GM23338 (cell line): ENCODE measurements around the gene ART4. TPM values are rescaled to one million over a fixed set of nuclear protein-coding genes. Genes with fewer than 3 reads are reported as not detected.

Experiments
- ATAC-seq: fragments of 200-7000 bp; cut with Tn5 transposase; 3 replicates; pipeline ENCODE4 v1.9.1; 2020
- DNase-seq: peaks from one replicate; pipeline ENCODE4 v3.0.0-alpha.2; 2015; ENCODE audit warnings: low spot score
- H2AFZ ChIP-seq: fragments of 200-600 bp; sonication (generic); 2 replicates; pipeline ENCODE4 v1.8.0; 2016; ENCODE audit warnings: antibody characterized with exemption, mild to moderate bottlenecking, moderate library complexity
- H3F3A ChIP-seq: fragments of 200-600 bp; sonication (generic); replicated peaks from 2 replicates; pipeline ENCODE4 v1.8.0; 2017; ENCODE audit warnings: antibody characterized with exemption, mixed run types, low read depth
- H3K27ac ChIP-seq: fragments of 200-600 bp; sonication (generic); 2 replicates; pipeline ENCODE4 v1.6.1; 2016; ENCODE audit warnings: low read depth
- H3K27me3 ChIP-seq: fragments of 200-600 bp; sonication (generic); 2 replicates; pipeline ENCODE4 v1.8.0; 2016; ENCODE audit warnings: mild to moderate bottlenecking, mixed run types, moderate library complexity; ENCODE audit not compliant: insufficient read depth
- H3K36me3 ChIP-seq: fragments of 200-600 bp; sonication (generic); 2 replicates; pipeline ENCODE4 v1.8.0; 2016; ENCODE audit warnings: mild to moderate bottlenecking; ENCODE audit not compliant: insufficient read depth
- H3K4me1 ChIP-seq: fragments of 200-600 bp; sonication (generic); 2 replicates; pipeline ENCODE4 v1.8.0; 2016; ENCODE audit warnings: mild to moderate bottlenecking, moderate library complexity; ENCODE audit not compliant: insufficient read depth
- H3K4me2 ChIP-seq: fragments of 200-600 bp; sonication (generic); 2 replicates; pipeline ENCODE4 v1.7.1; 2017; ENCODE audit warnings: mixed run types
- H3K4me3 ChIP-seq: fragments of 200-600 bp; sonication (generic); 2 replicates; pipeline ENCODE4 v1.6.1; 2016; ENCODE audit warnings: mixed run types
- H3K79me2 ChIP-seq: fragments of 200-600 bp; sonication (generic); replicated peaks from 2 replicates; pipeline ENCODE4 v1.8.0; 2017; ENCODE audit warnings: mild to moderate bottlenecking; ENCODE audit not compliant: insufficient read depth
- H3K9me2 ChIP-seq: fragments of 200-600 bp; sonication (generic); 2 replicates; pipeline ENCODE4 v1.8.0; 2017; ENCODE audit not compliant: insufficient read depth
- H4K20me1 ChIP-seq: fragments of 200-600 bp; sonication (generic); replicated peaks from 2 replicates; pipeline ENCODE4 v1.8.0; 2017; ENCODE audit warnings: mild to moderate bottlenecking; ENCODE audit not compliant: insufficient read depth
- H3K27ac Mint-ChIP-seq: 2 replicates; pipeline ENCODE4 v1.8.0; 2020; ENCODE audit warnings: inconsistent platforms, mild to moderate bottlenecking, moderate library complexity, mixed read lengths
- H3K27me3 Mint-ChIP-seq: 3 replicates; pipeline ENCODE4 v1.8.0; 2022; ENCODE audit warnings: low read depth, mild to moderate bottlenecking, moderate library complexity, mixed read lengths, inconsistent platforms; ENCODE audit not compliant: insufficient read depth, poor library complexity
- H3K36me3 Mint-ChIP-seq: 3 replicates; pipeline ENCODE4 v1.8.0; 2021; ENCODE audit warnings: low read depth, mild to moderate bottlenecking, inconsistent platforms, moderate library complexity, mixed read lengths
- H3K4me1 Mint-ChIP-seq: 3 replicates; pipeline ENCODE4 v1.8.0; 2020; ENCODE audit warnings: mild to moderate bottlenecking, inconsistent platforms, mixed read lengths
- H3K4me3 Mint-ChIP-seq: 3 replicates; pipeline ENCODE4 v1.8.0; 2021; ENCODE audit warnings: moderate library complexity, mild to moderate bottlenecking, inconsistent platforms, mixed read lengths
- H3K9me3 Mint-ChIP-seq: 3 replicates; pipeline ENCODE4 v1.8.0; 2020; ENCODE audit warnings: moderate library complexity, mild to moderate bottlenecking, inconsistent platforms, mixed read lengths
- CREB1 ChIP-seq: fragments of 250-450 bp; sonication (Bioruptor Pico); IDR thresholded peaks from 2 replicates; pipeline ENCODE4 v1.5.0; 2020; ENCODE audit warnings: low read depth, mild to moderate bottlenecking, moderate library complexity
- CTCF ChIP-seq, 2 experiments: fragments of 200-600 bp in 1 of 2; sonication (generic) in 1 of 2; conservative IDR thresholded peaks; 2 replicates each; pipeline versions ENCODE4 v1.5.1 to v1.6.1; 2016 to 2017; ENCODE audit warnings: antibody characterized with exemption in 2 of 2, low read depth in 2 of 2, mild to moderate bottlenecking in 2 of 2, moderate library complexity in 1 of 2
- ETS1 ChIP-seq: IDR thresholded peaks from 2 replicates; pipeline ENCODE4 v1.6.1; 2016; ENCODE audit warnings: antibody characterized with exemption
- EZH2phosphoT487 ChIP-seq: fragments of 200-600 bp; sonication (generic); IDR thresholded peaks from one replicate; pipeline ENCODE4 v1.8.1; 2018; ENCODE audit warnings: antibody characterized with exemption; ENCODE audit not compliant: unreplicated experiment
- NANOG ChIP-seq: IDR thresholded peaks from 2 replicates; pipeline ENCODE4 v1.6.1; 2016; ENCODE audit warnings: antibody characterized with exemption, borderline replicate concordance
- POLR2AphosphoS5 ChIP-seq: IDR thresholded peaks from 2 replicates; pipeline ENCODE4 v1.6.1; 2016; ENCODE audit warnings: antibody characterized with exemption, low read depth
- REST ChIP-seq: IDR thresholded peaks from one replicate; pipeline ENCODE4 v1.6.1; 2018; ENCODE audit warnings: antibody characterized with exemption; ENCODE audit not compliant: unreplicated experiment
- STAT1 ChIP-seq: IDR thresholded peaks from one replicate; pipeline ENCODE4 v1.6.1; 2016; ENCODE audit warnings: antibody characterized with exemption; ENCODE audit not compliant: unreplicated experiment
- ZNF114 ChIP-seq: fragments of 250-450 bp; sonication (Bioruptor Pico); IDR thresholded peaks from 2 replicates; pipeline ENCODE4 v1.5.0; 2020; ENCODE audit warnings: mild to moderate bottlenecking, moderate library complexity
- ZNF331 ChIP-seq: fragments of 250-450 bp; sonication (Bioruptor Pico); IDR thresholded peaks from 2 replicates; pipeline ENCODE4 v1.5.0; 2020; ENCODE audit warnings: low read depth, mild to moderate bottlenecking, moderate library complexity
- polyA plus RNA-seq: library from polyadenylated mRNA; unstranded; fragments of >200 nt; fragmentation: Nextera tagmentation; extraction: Ambion mirVana; gene quantifications from 2 replicates; pipeline ENCODE4 v1.2.1, GENCODE V29; 2016
- total RNA-seq: library from RNA; depleted of rRNA; stranded (reverse); fragments of >200 nt; shearing (Covaris generic); gene quantifications from 2 replicates; pipeline ENCODE4 v1.2.3, GENCODE V29; 2014

ART4 gene
- total and polyA plus RNA-seq, 2 experiments from 2014 or later, result 0.08 TPM; not detected in 1

- DNase-seq (peak; percentile 88), ATAC-seq (peak; percentile 93)
- Histone ChIP-seq H3K9me2 (no peaks in the 10 kb centered on the region), H3K36me3 (no peaks in the 10 kb centered on the region), H3K4me1 (no peaks in the 10 kb centered on the region), H4K20me1 (no peaks in the 10 kb centered on the region), H3K4me2 (no peak overlapping the region), H3F3A (no peaks in the 10 kb centered on the region), H3K79me2 (no peaks in the 10 kb centered on the region), H2AFZ (no peak overlapping the region), H3K27me3 (no peaks in the 10 kb centered on the region), H3K4me3 (no peak overlapping the region), H3K27ac (no peak overlapping the region)
- peak; percentile 75 to 98 for TF ChIP-seq CTCF (conservative IDR thresholded peaks at IDR 0.05; ENCODE audit: low read depth in 2 of 2)
- no peak for TF ChIP-seq STAT1
- H3K36me3 Mint-ChIP-seq, result no peaks in the 10 kb centered on the region
- H3K9me3 Mint-ChIP-seq, result no peaks in the 10 kb centered on the region
- H3K4me1 Mint-ChIP-seq, result no peaks in the 10 kb centered on the region
- H3K27me3 Mint-ChIP-seq, result peaks cover 3% of the 10 kb centered on the region
- no peak overlapping the region for H3K27ac Mint-ChIP-seq
- H3K4me3 Mint-ChIP-seq, result no peak overlapping the region
Observed at GRCh38 chr12:14845350-14845750, 2.0 kb upstream of the ART4 start.

- Histone ChIP-seq H3K4me3 (no peak overlapping the region), H3K79me2 (no peaks in the 10 kb centered on the region), H3K27me3 (no peaks in the 10 kb centered on the region), H3K4me2 (no peak overlapping the region), H3F3A (no peaks in the 10 kb centered on the region), H3K4me1 (no peaks in the 10 kb centered on the region), H3K36me3 (no peaks in the 10 kb centered on the region), H2AFZ (no peak overlapping the region), H4K20me1 (no peaks in the 10 kb centered on the region), H3K27ac (no peak overlapping the region), H3K9me2 (no peaks in the 10 kb centered on the region)
- Mint-ChIP-seq H3K36me3 (no peaks in the 10 kb centered on the region), H3K9me3 (peaks cover 6% of the 10 kb centered on the region; the same call in 1 of the 3 replicates), H3K4me3 (no peak overlapping the region), H3K27me3 (peaks cover 3% of the 10 kb centered on the region), H3K4me1 (no peaks in the 10 kb centered on the region), H3K27ac (no peak overlapping the region)
- no peak for ATAC-seq
- TF ChIP-seq REST (no peak), NANOG (no peak)
- DNase-seq, result no peak
Observed at GRCh38 chr12:14844401-14844800, 1.1 kb upstream of the ART4 start.

- Histone ChIP-seq H3K4me2 (no peak overlapping the region), H3K36me3 (no peaks in the 10 kb centered on the region), H3K27me3 (no peaks in the 10 kb centered on the region), H3K27ac (no peak overlapping the region), H2AFZ (no peak overlapping the region), H3K79me2 (no peaks in the 10 kb centered on the region), H4K20me1 (no peaks in the 10 kb centered on the region), H3K4me3 (no peak overlapping the region), H3K9me2 (no peaks in the 10 kb centered on the region), H3F3A (no peaks in the 10 kb centered on the region), H3K4me1 (no peaks in the 10 kb centered on the region)
- H3K27ac Mint-ChIP-seq, result no peak overlapping the region
- H3K9me3 Mint-ChIP-seq, result peaks cover 9% of the 10 kb centered on the region; the same call in 1 of the 3 replicates
- no peak for DNase-seq
- peaks cover 2% of the 10 kb centered on the region; the same call in 1 of the 3 replicates for H3K36me3 Mint-ChIP-seq
- peaks cover 3% of the 10 kb centered on the region; the same call in 1 of the 3 replicates for H3K4me1 Mint-ChIP-seq
- ATAC-seq, result no peak
- no peaks in the 10 kb centered on the region for H3K27me3 Mint-ChIP-seq
- no peak overlapping the region for H3K4me3 Mint-ChIP-seq
- TF ChIP-seq ZNF114 (CRISPR knock-in tag), result no peak
- TF ChIP-seq CREB1 (CRISPR knock-in tag), result no peak
- no peak for TF ChIP-seq ETS1
- no peak for TF ChIP-seq EZH2phosphoT487
- no peak for TF ChIP-seq POLR2AphosphoS5
- no peak for TF ChIP-seq CTCF (conservative IDR thresholded peaks at IDR 0.05; ENCODE audit: low read depth in 2 of 2)
- no peak for TF ChIP-seq ZNF331
Observed at GRCh38 chr12:14842315-14842714, 1.0 kb downstream of the ART4 start.
